Naive thymus-derived CD4-positive, alpha-beta T cell (primary cell): ENCODE measurements around the gene TMPRSS6. TPM values are rescaled to one million over a fixed set of nuclear protein-coding genes. Genes with fewer than 3 reads are reported as not detected.

Source experiments
- ATAC-seq: fragments of 150-1000 bp; cut with Tn5 transposase; 2 replicates; pipeline ENCODE4 v1.10.0; 2021; ENCODE audit warnings: mild to moderate bottlenecking, moderate library complexity
- CTCF ChIA-PET: fragments of 350-600 bp; sonication (Branson Sonifier 250); formaldehyde crosslinking; loops from one replicate; lab custom pipeline; 2021; ENCODE audit warnings: antibody characterized with exemption; lab: Charles Lee
- POLR2A ChIA-PET: fragments of 350-600 bp; sonication (Branson Sonifier 250); formaldehyde crosslinking; loops from one replicate; lab custom pipeline; 2021; ENCODE audit warnings: antibody characterized with exemption, inconsistent platforms; lab: Charles Lee
- DNase-seq, 9 donors: peaks; one replicate each; pipeline versions ENCODE4 v3.0.0 to v3.0.0-alpha.2; 2020 to 2022; ENCODE audit warnings: mixed read lengths in 1 of 9
- H3K27ac ChIP-seq: one replicate; pipeline ENCODE4 v1.7.0; 2013; ENCODE audit warnings: mild to moderate bottlenecking, low read depth, low read length, moderate library complexity
- H3K27me3 ChIP-seq, 2 donors: one replicate each; pipeline ENCODE4 v1.7.0; 2013; ENCODE audit warnings: low read length in 2 of 2, mild to moderate bottlenecking in 2 of 2, moderate library complexity in 2 of 2; ENCODE audit not compliant: control insufficient read depth in 2 of 2, insufficient read depth in 2 of 2
- H3K36me3 ChIP-seq, 3 experiments: 1 replicate in 2 of 3; 2 replicates in 1 of 3; pipeline ENCODE4 v1.7.0; 2013; ENCODE audit warnings: low read length in 3 of 3, mild to moderate bottlenecking in 3 of 3, moderate library complexity in 1 of 3; ENCODE audit not compliant: insufficient read depth in 3 of 3, control insufficient read depth in 2 of 3
- H3K4me1 ChIP-seq, 2 donors: one replicate each; pipeline ENCODE4 v1.7.0; 2013; ENCODE audit warnings: low read length in 2 of 2, mild to moderate bottlenecking in 2 of 2, moderate library complexity in 1 of 2; ENCODE audit not compliant: control insufficient read depth in 2 of 2, insufficient read depth in 2 of 2
- H3K4me3 ChIP-seq: 2 replicates; pipeline ENCODE4 v1.7.0; 2013; ENCODE audit warnings: mild to moderate bottlenecking, low read length
- H3K9me3 ChIP-seq, 3 experiments: 1 replicate in 2 of 3; 2 replicates in 1 of 3; pipeline ENCODE4 v1.7.0; 2013; ENCODE audit warnings: low read length in 3 of 3; ENCODE audit not compliant: control insufficient read depth in 2 of 3
- H3K27ac Mint-ChIP-seq, 9 donors: one replicate each; pipeline ENCODE4 v1.8.0; 2020 to 2022; ENCODE audit warnings: mixed read lengths in 9 of 9, mild to moderate bottlenecking in 8 of 9, moderate library complexity in 5 of 9, inconsistent platforms in 2 of 9
- H3K27me3 Mint-ChIP-seq, 5 donors: one replicate each; pipeline ENCODE4 v1.8.0; 2021 to 2022; ENCODE audit warnings: mixed read lengths in 5 of 5, mild to moderate bottlenecking in 1 of 5
- H3K36me3 Mint-ChIP-seq, 5 donors: one replicate each; pipeline ENCODE4 v1.8.0; 2020 to 2022; ENCODE audit warnings: mixed read lengths in 5 of 5, mild to moderate bottlenecking in 3 of 5, inconsistent platforms in 1 of 5
- H3K4me1 Mint-ChIP-seq, 7 donors: one replicate each; pipeline ENCODE4 v1.8.0; 2020 to 2022; ENCODE audit warnings: mixed read lengths in 7 of 7, mild to moderate bottlenecking in 3 of 7, inconsistent platforms in 1 of 7
- H3K4me3 Mint-ChIP-seq, 10 donors: one replicate each; pipeline ENCODE4 v1.8.0; 2020 to 2022; ENCODE audit warnings: mild to moderate bottlenecking in 10 of 10, mixed read lengths in 10 of 10, moderate library complexity in 6 of 10, inconsistent platforms in 2 of 10
- H3K9me3 Mint-ChIP-seq, 11 donors: one replicate each; pipeline ENCODE4 v1.8.0; 2020 to 2022; ENCODE audit warnings: mixed read lengths in 11 of 11, mild to moderate bottlenecking in 4 of 11, inconsistent platforms in 1 of 11, moderate library complexity in 1 of 11
- intact Hi-C, 2 donors: fragments of 100-400 bp; cut with micrococcal nuclease; formaldehyde crosslinking; loops; one replicate each; pipeline ENCODE4 v1.15.1; 2023
- polyA plus RNA-seq, 2 donors: library from polyadenylated mRNA; unstranded; fragments of 300-500 nt; fragmentation: Illumina TruSeq; gene quantifications; one replicate each; pipeline ENCODE4 v1.2.3, GENCODE V29; 2021
- total RNA-seq, 6 experiments: library from RNA in 5 of 6; stranded (reverse) in 5 of 6; gene quantifications; 1 replicate in 5 of 6; 2 replicates in 1 of 6; pipeline ENCODE4 v1.2.3 and lab custom pipeline; 2021 to 2026

The TMPRSS6 gene
- total and polyA plus RNA-seq, 7 experiments from 2014 or later: 0.22 to 3.2 (median 0.32) TPM; not detected in 2

DNA sequence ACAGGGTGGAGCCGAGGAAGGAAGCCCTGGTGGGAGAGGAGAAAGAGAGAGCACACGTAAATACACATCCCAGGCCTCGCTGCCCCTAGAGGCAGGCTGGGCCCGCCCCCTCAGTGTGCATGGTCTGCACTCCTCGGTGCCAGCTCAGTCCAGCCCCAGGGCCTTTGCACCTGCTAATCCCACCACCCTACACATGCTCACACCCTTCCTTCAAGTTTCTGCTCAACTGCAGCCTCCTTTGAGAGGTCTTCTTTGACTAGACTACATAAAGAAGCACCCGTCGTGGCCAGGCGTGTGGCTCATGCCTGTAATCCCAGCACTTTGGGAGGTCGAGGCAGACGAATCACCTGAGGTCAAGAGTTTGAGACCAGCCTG, 34.7 kb upstream of the TMPRSS6 start:
- H3K4me1 Mint-ChIP-seq: peaks cover 37 to 70% (median 41%) of the 10 kb centered on the region in 7 donors
- no peaks in the 10 kb centered on the region for H3K27me3 Mint-ChIP-seq
- no peak overlapping the region for H3K4me3 Mint-ChIP-seq
- H3K27ac Mint-ChIP-seq: peak overlapping the region in 6 of 9 donors; percentile 6 to 99 (median 72)
- DNase-seq (no peak), ATAC-seq (no peak)
- intact Hi-C loops: no loop called here
- CTCF ChIA-PET: no interaction called here
- peaks cover 0 to 44% (median 5%) of the 10 kb centered on the region in 5 donors for H3K36me3 Mint-ChIP-seq
- no peaks in the 10 kb centered on the region for H3K9me3 ChIP-seq
- no peak overlapping the region for H3K27ac ChIP-seq
- POLR2A ChIA-PET: interaction anchor here (1.5 to 1.8 kb wide), 2 partner anchors 22 to 64 kb away, joined by 4 to 9 read pairs; no protein-coding TSS in a partner anchor
- H3K36me3 ChIP-seq: peaks cover 16 to 48% (median 30%) of the 10 kb centered on the region in 3 experiments
- no peaks in the 10 kb centered on the region for H3K9me3 Mint-ChIP-seq
- H3K4me1 ChIP-seq: peaks cover 33 to 36% of the 10 kb centered on the region in 2 donors
- H3K4me3 ChIP-seq: no peak overlapping the region
- H3K27me3 ChIP-seq: no peaks in the 10 kb centered on the region

DNA sequence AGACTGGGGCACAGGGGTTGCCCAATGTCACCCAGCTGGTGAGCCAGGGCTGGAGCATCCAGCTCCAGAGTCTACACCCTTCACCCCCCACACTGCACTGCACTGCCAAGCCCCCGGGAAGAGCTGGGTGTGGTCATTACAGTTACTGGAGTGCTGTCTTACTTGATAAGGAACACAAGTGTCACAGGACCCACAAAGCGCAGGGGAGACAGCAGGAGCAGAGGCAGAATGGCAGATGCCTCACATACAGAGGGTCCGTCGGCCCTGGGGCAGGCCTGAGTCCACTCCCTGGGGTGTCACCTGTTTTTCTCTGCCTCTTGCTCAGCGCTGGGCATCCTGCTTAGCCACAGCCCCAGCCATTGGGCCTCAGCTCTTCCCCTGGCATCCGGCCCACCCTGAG, 32.5 kb upstream of the TMPRSS6 start:
- H3K27me3 Mint-ChIP-seq: no peaks in the 10 kb centered on the region
- Histone ChIP-seq H3K36me3 (peaks cover 21 to 70% (median 51%) of the 10 kb centered on the region in 3 experiments), H3K4me3 (no peak overlapping the region), H3K9me3 (no peaks in the 10 kb centered on the region), H3K4me1 (peaks cover 11 to 24% of the 10 kb centered on the region in 2 donors), H3K27me3 (no peaks in the 10 kb centered on the region), H3K27ac (no peak overlapping the region)
- H3K4me3 Mint-ChIP-seq: no peak overlapping the region
- H3K9me3 Mint-ChIP-seq: no peaks in the 10 kb centered on the region
- H3K27ac Mint-ChIP-seq: no peak overlapping the region
- ChIA-PET CTCF (interaction anchor here (0.7 to 0.8 kb wide), 2 partner anchors 9 to 38 kb away, joined by 3 to 5 read pairs; no protein-coding TSS in a partner anchor), POLR2A (interaction anchor here (1.1 to 1.6 kb wide), 2 partner anchors 9 to 20 kb away, joined by 5 to 6 read pairs; no protein-coding TSS in a partner anchor)
- H3K36me3 Mint-ChIP-seq: peaks cover 8 to 51% (median 14%) of the 10 kb centered on the region in 5 donors
- intact Hi-C loops: no loop called here
- DNase-seq (no peak), ATAC-seq (no peak)
- H3K4me1 Mint-ChIP-seq: peaks cover 19 to 62% (median 27%) of the 10 kb centered on the region in 7 donors

DNA sequence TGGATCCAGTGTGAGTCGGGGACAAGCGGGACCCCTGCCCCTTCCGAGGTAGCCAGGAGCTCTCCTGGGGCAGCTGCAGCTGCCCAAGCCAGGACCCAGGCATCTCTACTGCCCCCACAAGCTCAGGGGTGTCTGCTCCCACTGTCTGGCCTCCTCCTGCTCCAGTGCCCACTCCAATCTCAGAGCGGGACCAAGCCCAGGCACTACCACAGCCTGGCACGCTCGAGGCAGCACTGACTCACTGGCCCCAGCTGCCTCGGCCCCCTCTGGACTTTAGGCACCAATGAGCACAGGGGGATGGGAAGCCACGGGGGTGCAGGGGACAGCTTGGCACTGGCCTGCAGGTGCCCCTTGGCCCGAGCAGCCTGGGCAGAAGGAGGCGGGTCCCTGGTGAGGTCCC, 32.0 kb upstream of the TMPRSS6 start:
- no peaks in the 10 kb centered on the region for H3K9me3 ChIP-seq
- no peaks in the 10 kb centered on the region for H3K27me3 ChIP-seq
- Mint-ChIP-seq H3K4me1 (peaks cover 14 to 62% (median 24%) of the 10 kb centered on the region in 7 donors), H3K27ac (no peak overlapping the region), H3K27me3 (no peaks in the 10 kb centered on the region), H3K9me3 (no peaks in the 10 kb centered on the region), H3K4me3 (no peak overlapping the region), H3K36me3 (peaks cover 13 to 54% (median 18%) of the 10 kb centered on the region in 5 donors)
- H3K4me1 ChIP-seq: peaks cover 7 to 19% of the 10 kb centered on the region in 2 donors
- POLR2A ChIA-PET: interaction anchor here (1.6 to 2.2 kb wide), 2 partner anchors 8 to 9 kb away, joined by 6 to 9 read pairs; partner anchors contain the start of gene IL2RB
- intact Hi-C loops: no loop called here
- CTCF ChIA-PET: interaction anchor here (0.7 kb wide), 1 partner anchor 39 kb away, joined by 3 read pairs; no protein-coding TSS in a partner anchor
- H3K27ac ChIP-seq: no peak overlapping the region
- ATAC-seq (no peak), DNase-seq (no peak)
- H3K4me3 ChIP-seq: no peak overlapping the region
- peaks cover 23 to 75% (median 55%) of the 10 kb centered on the region in 3 experiments for H3K36me3 ChIP-seq

DNA sequence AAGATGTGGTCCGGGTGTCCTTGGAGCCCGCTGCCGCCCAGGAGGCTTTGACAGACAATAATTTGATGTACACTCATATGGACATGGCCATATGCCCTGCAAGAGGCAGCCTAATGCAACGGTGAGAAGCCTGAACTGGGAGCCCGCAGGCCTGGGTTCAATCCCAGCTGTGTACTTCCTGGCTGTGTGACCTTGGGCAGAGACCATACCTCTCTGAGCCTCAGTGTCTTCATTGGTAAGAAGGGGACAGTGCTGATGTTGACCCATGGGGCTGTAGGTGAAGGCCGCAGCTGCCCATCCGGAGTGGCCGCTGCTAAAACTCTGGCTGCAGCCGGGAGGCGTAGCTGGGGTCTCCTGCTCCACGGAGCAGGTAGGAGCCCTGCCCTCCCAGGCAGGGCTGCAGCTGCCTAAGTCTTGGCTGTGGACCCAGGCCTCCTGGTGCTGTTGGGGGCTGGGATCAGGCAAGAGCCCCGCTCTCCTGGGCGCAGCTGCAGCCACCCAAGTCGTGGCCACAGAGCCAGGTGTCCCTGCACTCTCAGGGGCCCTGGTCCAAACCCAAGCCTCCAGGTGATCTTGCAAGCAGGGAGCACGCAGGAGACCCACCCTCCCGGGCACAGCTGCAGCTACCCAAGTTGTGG, 31.3 kb upstream of the TMPRSS6 start:
- Mint-ChIP-seq H3K4me3 (no peak overlapping the region), H3K9me3 (no peaks in the 10 kb centered on the region), H3K4me1 (peaks cover 8 to 57% (median 17%) of the 10 kb centered on the region in 7 donors), H3K27ac (peak overlapping the region in 3 of 9 donors; percentile 6 to 62 (median 47)), H3K36me3 (peaks cover 14 to 49% (median 18%) of the 10 kb centered on the region in 5 donors), H3K27me3 (no peaks in the 10 kb centered on the region)
- DNase-seq (no peak), ATAC-seq (no peak)
- Histone ChIP-seq H3K9me3 (no peaks in the 10 kb centered on the region), H3K4me3 (no peak overlapping the region), H3K4me1 (peaks cover under 1 to 12% of the 10 kb centered on the region in 2 donors), H3K27ac (no peak overlapping the region), H3K36me3 (peaks cover 23 to 81% (median 56%) of the 10 kb centered on the region in 3 experiments), H3K27me3 (no peaks in the 10 kb centered on the region)
- ChIA-PET CTCF (no interaction called here), POLR2A (interaction anchor here (1.6 to 2.2 kb wide), 2 partner anchors 8 to 9 kb away, joined by 6 to 9 read pairs; partner anchors contain the start of gene IL2RB)
- intact Hi-C loops: no loop called here

DNA sequence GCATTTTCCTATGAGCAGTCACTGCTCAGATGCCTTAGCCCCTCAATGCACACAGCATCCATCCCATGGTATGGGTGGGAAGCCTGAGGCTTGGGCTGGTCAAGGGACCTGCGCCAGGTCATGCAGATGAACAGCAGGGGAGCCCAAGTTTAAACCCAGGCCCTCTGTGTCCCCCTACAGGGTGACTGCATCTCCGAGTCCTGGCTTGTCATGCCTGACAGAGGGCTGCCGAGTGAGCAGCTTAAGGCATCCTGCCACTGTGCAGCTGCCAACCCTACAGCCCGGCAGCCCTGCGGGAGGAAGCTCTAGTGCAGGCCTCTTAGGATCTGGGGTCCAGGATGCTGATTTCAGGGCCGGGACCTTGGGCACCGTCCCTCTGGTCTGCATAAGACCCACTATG, 30.2 kb upstream of the TMPRSS6 start:
- H3K36me3 Mint-ChIP-seq: peaks cover 17 to 51% (median 20%) of the 10 kb centered on the region in 5 donors
- ATAC-seq: no peak

DNA sequence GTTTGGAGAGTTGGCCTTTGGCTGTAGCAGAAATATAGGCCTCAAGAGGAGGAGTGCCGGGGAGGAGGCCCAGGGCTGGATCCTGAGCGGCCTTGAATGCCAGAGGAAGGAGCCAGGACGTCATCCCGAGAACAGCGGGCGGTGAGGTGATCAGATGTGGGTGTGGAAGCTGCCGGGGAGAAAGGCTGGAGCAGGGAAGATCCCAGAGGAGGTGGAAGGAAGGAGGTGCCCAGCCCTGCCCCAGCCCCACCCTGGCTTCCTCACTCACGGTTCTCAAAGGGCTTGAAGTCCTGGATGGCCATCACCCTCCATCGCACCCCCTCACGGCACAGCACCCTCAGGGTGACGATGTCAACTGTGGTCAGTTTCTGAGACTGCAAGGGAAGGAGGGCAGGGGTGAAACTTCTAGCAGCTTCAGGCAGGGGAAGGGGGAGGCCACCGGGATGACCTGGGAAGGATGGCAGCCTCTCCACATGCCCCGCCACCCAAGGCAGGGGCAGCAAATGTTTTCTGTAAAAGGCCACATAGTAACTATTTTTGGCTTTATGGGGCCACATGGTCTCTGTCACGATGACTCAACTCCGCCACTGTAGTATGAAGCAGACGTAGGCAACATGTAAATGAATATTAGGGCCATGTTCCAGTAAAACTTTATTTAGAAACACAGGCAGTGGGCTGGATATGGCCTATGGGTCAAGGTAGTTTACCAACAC, 29.5 kb upstream of the TMPRSS6 start:
- H3K4me3 ChIP-seq: no peak overlapping the region
- DNase-seq (no peak), ATAC-seq (no peak)
- Mint-ChIP-seq H3K27ac (peak overlapping the region in 6 of 9 donors; percentile 14 to 85 (median 58)), H3K4me3 (no peak overlapping the region), H3K36me3 (peaks cover 13 to 54% (median 23%) of the 10 kb centered on the region in 5 donors), H3K9me3 (no peaks in the 10 kb centered on the region), H3K4me1 (peaks cover 0 to 47% (median 6%) of the 10 kb centered on the region in 7 donors), H3K27me3 (no peaks in the 10 kb centered on the region)
- intact Hi-C loops: no loop called here
- CTCF ChIA-PET: no interaction called here
- H3K4me1 ChIP-seq: no peaks in the 10 kb centered on the region
- POLR2A ChIA-PET: no interaction called here
- H3K27ac ChIP-seq: no peak overlapping the region
- no peaks in the 10 kb centered on the region for H3K9me3 ChIP-seq
- H3K36me3 ChIP-seq: peaks cover 23 to 94% (median 62%) of the 10 kb centered on the region in 3 experiments
- H3K27me3 ChIP-seq: no peaks in the 10 kb centered on the region

More for the DNA sequence above, 30.2 kb upstream of the TMPRSS6 start:
- Histone ChIP-seq H3K4me3 (no peak overlapping the region), H3K36me3 (peaks cover 23 to 92% (median 63%) of the 10 kb centered on the region in 3 experiments), H3K27me3 (no peaks in the 10 kb centered on the region), H3K27ac (no peak overlapping the region), H3K9me3 (no peaks in the 10 kb centered on the region), H3K4me1 (peaks cover 0 to 2% of the 10 kb centered on the region in 2 donors)
- Mint-ChIP-seq H3K27me3 (no peaks in the 10 kb centered on the region), H3K27ac (peak overlapping the region in 2 of 9 donors; percentile 28 to 40), H3K9me3 (no peaks in the 10 kb centered on the region), H3K4me3 (no peak overlapping the region), H3K4me1 (peaks cover 3 to 53% (median 8%) of the 10 kb centered on the region in 7 donors)
- POLR2A ChIA-PET: interaction anchor here (0.7 to 2.2 kb wide), 2 partner anchors 10 to 91 kb away, joined by 4 to 9 read pairs; partner anchors contain the start of gene IL2RB
- intact Hi-C loops: no loop called here
- CTCF ChIA-PET: no interaction called here
- no peak for DNase-seq
